HK-2 (cell line): Measurements from ENCODE around the gene CCNG1.

Source experiments
- DNase-seq: peaks from one replicate; pipeline ENCODE4 v3.0.0-alpha.2; 2018; ENCODE audit not compliant: unreplicated experiment

The CCNG1 gene

GRCh38 chr5:163489745-163490075 lies 52.3 kb downstream of the CCNG1 start:
- no peak for DNase-seq
